Body of pancreas (tissue), 4 donors: Measurements from ENCODE around the gene RHOC. TPM values are rescaled to one million over a fixed set of nuclear protein-coding genes. Genes with fewer than 3 reads are reported as not detected.

Source experiments
- ATAC-seq: fragments of 150-250 bp; one replicate; pipeline ENCODE4 v1.9.1; 2016
- DNase-seq, 4 donors: peaks; one replicate each; pipeline ENCODE4 v3.0.0-alpha.2; 2019
- H3K27ac ChIP-seq, 4 donors: fragments of 200-600 bp; sonication (generic); 1 replicate in 3 of 4; 2 replicates in 1 of 4; pipeline versions ENCODE4 v1.5.1 to v1.6.1; 2016 to 2019; ENCODE audit warnings: mild to moderate bottlenecking in 1 of 4, mixed read lengths in 1 of 4, moderate library complexity in 1 of 4
- H3K27me3 ChIP-seq, 2 donors: fragments of 200-600 bp; sonication (generic); one replicate each; pipeline ENCODE4 v1.6.0; 2016; ENCODE audit warnings: mild to moderate bottlenecking in 1 of 2
- H3K36me3 ChIP-seq, 2 donors: fragments of 200-600 bp; sonication (generic); replicated peaks in 1 of 2; 2 replicates each; pipeline ENCODE4 v1.5.1; 2016; ENCODE audit warnings: low read depth in 2 of 2; ENCODE audit not compliant: insufficient read depth in 1 of 2
- H3K4me1 ChIP-seq: fragments of 200-600 bp; sonication (generic); one replicate; pipeline ENCODE4 v1.6.0; 2016
- H3K4me3 ChIP-seq, 2 donors: fragments of 200-600 bp; sonication (generic); 1 replicate in 1 of 2; 2 replicates in 1 of 2; pipeline ENCODE4 v1.5.1; 2016 to 2019
- H3K9me3 ChIP-seq, 3 donors: fragments of 200-600 bp; sonication (generic); 1 replicate in 2 of 3; 2 replicates in 1 of 3; pipeline ENCODE4 v1.5.1; 2016
- CTCF ChIP-seq, 7 experiments: fragments of 450-650 bp in 4 of 7; fragments of 200-600 bp in 3 of 7; sonication (generic) in 3 of 7; IDR thresholded peaks; one replicate each; pipeline ENCODE4 v1.5.1; 2016 to 2019; ENCODE audit warnings: antibody characterized with exemption in 7 of 7
- POLR2A ChIP-seq, 3 donors: fragments of 450-650 bp; IDR thresholded peaks; one replicate each; pipeline ENCODE4 v1.6.1; 2016; ENCODE audit warnings: antibody characterized with exemption in 3 of 3, mild to moderate bottlenecking in 2 of 3
- WGBS, 2 donors: methylation state at CpG; one replicate each; pipeline ENCODE4 v1.1.5; 2017; 5-methylcytosine and 5-hydroxymethylcytosine counted together
- intact Hi-C: fragments of 100-400 bp; cut with DNase I; formaldehyde crosslinking; loops from one replicate; pipeline ENCODE4 v1.15.1; 2023
- total RNA-seq, 2 donors: library from RNA; depleted of rRNA; stranded (reverse); fragments of >200 nt; gene quantifications; one replicate each; pipeline ENCODE4 v1.1.0, GENCODE V29; 2016

The RHOC gene
- total RNA-seq, 2 donors from 2014 or later, result 75.5 to 136 TPM

- no peaks in the 10 kb centered on the region for H3K9me3 ChIP-seq
- ATAC-seq (peak; percentile 47), DNase-seq (peak; percentile 43 to 64 (median 55))
- H3K27me3 ChIP-seq, result no peaks in the 10 kb centered on the region
- TF ChIP-seq CTCF (IDR thresholded peaks at IDR 0.05) (peak in 6 of 7 experiments; percentile 31 to 63 (median 56)), POLR2A (IDR thresholded peaks at IDR 0.05) (no peak)
- peak overlapping the region; percentile 68 to 93 (median 87) for H3K27ac ChIP-seq
- peaks cover 27% of the 10 kb centered on the region for H3K4me1 ChIP-seq
- H3K36me3 ChIP-seq, result peaks cover 0 to 6% of the 10 kb centered on the region in 2 donors
- intact Hi-C loops, result no loop called here
- H3K4me3 ChIP-seq, result peak overlapping the region; percentile 79 to 84
- 2 to 3% methylated on average over 18 of the region's 18 CpGs for WGBS, 2 donors
Observed at GRCh38 chr1:112673592-112674439, 33.1 kb downstream of the RHOC start.

- no peak overlapping the region for H3K27ac ChIP-seq
- WGBS, 2 donors, result 81 to 100% methylated on average over 1 of the region's 1 CpG
- no peaks in the 10 kb centered on the region for H3K9me3 ChIP-seq
- no peaks in the 10 kb centered on the region for H3K27me3 ChIP-seq
- ATAC-seq (no peak), DNase-seq (no peak)
- H3K36me3 ChIP-seq, result peaks cover 0 to 6% of the 10 kb centered on the region in 2 donors
- TF ChIP-seq CTCF (IDR thresholded peaks at IDR 0.05), result no peak
- no peak for TF ChIP-seq POLR2A (IDR thresholded peaks at IDR 0.05)
- intact Hi-C loops, result no loop called here
- H3K4me1 ChIP-seq, result peaks cover 27% of the 10 kb centered on the region
- H3K4me3 ChIP-seq, result no peak overlapping the region
Observed at GRCh38 chr1:112672842-112673241, 34.1 kb downstream of the RHOC start.

GRCh38 chr1:112672009-112672408, 34.9 kb downstream of the RHOC start:
- Histone ChIP-seq H3K9me3 (no peaks in the 10 kb centered on the region), H3K27ac (no peak overlapping the region), H3K36me3 (peaks cover 0 to 6% of the 10 kb centered on the region in 2 donors), H3K4me1 (peaks cover 27% of the 10 kb centered on the region), H3K27me3 (no peaks in the 10 kb centered on the region), H3K4me3 (no peak overlapping the region)
- WGBS, 2 donors, result 73 to 77% methylated on average over 2 of the region's 2 CpGs
- ATAC-seq (no peak), DNase-seq (no peak)
- intact Hi-C loops, result no loop called here
- TF ChIP-seq CTCF (IDR thresholded peaks at IDR 0.05) (no peak), POLR2A (IDR thresholded peaks at IDR 0.05) (no peak)

GRCh38 chr1:112666946-112667345, 40.0 kb downstream of the RHOC start:
- H3K36me3 ChIP-seq, result peaks cover 0 to 27% of the 10 kb centered on the region in 2 donors
- intact Hi-C loops, result no loop called here
- ATAC-seq (no peak), DNase-seq (no peak)
- no peaks in the 10 kb centered on the region for H3K4me1 ChIP-seq
- TF ChIP-seq CTCF (IDR thresholded peaks at IDR 0.05) (no peak), POLR2A (IDR thresholded peaks at IDR 0.05) (no peak)
- H3K4me3 ChIP-seq, result no peak overlapping the region
- no peaks in the 10 kb centered on the region for H3K9me3 ChIP-seq
- 89 to 92% methylated on average over 2 of the region's 2 CpGs for WGBS, 2 donors
- H3K27ac ChIP-seq, result no peak overlapping the region
- no peaks in the 10 kb centered on the region for H3K27me3 ChIP-seq
